ENCODE data around the gene KISS1. TPM values are rescaled to one million over a fixed set of nuclear protein-coding genes. Genes with fewer than 3 reads are reported as not detected.
"Not testable (repeated sequence)": the region's sequence is repeated elsewhere in the genome, so short reads cannot be mapped to it uniquely, and the experiment has no call there.

KISS1 gene
- polyA plus RNA-seq, 1 donor from 2014 or later, result not detected

- TF ChIP-seq TAF1 (IDR thresholded peaks at IDR 0.05; ENCODE audit: low read depth) (no peak), POLR2AphosphoS5 (IDR thresholded peaks at IDR 0.05) (no peak), EP300 (conservative IDR thresholded peaks at IDR 0.05; ENCODE audit: poor library complexity, severe bottlenecking) (no peak)
Measured at GRCh38 chr1:204241050-204241449, 44.8 kb upstream of the KISS1 start (continued).

GRCh38 chr1:204240233-204240632, 43.9 kb upstream of the KISS1 start:
- Histone ChIP-seq H3K27ac (ENCODE audit: low read length) (no peak overlapping the region), H3K36me3 (ENCODE audit: insufficient read depth, low read length) (peaks cover 11% of the 10 kb centered on the region), H3K9ac (ENCODE audit: low read length) (no peak overlapping the region), H2AFZ (ENCODE audit: low read depth, low read length) (no peak overlapping the region), H3K79me2 (replicated peaks; ENCODE audit: insufficient read depth, low read length) (no peaks in the 10 kb centered on the region), H4K20me1 (ENCODE audit: insufficient read depth) (no peaks in the 10 kb centered on the region), H3K4me2 (ENCODE audit: low read length) (no peak overlapping the region), H3K27me3 (ENCODE audit: insufficient read depth, low read depth, low read length) (no peaks in the 10 kb centered on the region), H3K9me3 (ENCODE audit: low read length) (no peaks in the 10 kb centered on the region), H3K4me3 (ENCODE audit: low read length) (no peak overlapping the region), H3K9me2 (ENCODE audit: insufficient read depth, low read length) (no peaks in the 10 kb centered on the region), H3F3A (ENCODE audit: insufficient read depth, low read length, poor library complexity, severe bottlenecking) (no peaks in the 10 kb centered on the region)
- TF ChIP-seq CTCF (IDR thresholded peaks at IDR 0.05; ENCODE audit: poor library complexity, severe bottlenecking), result no peak
- TF ChIP-seq RAD21 (conservative IDR thresholded peaks at IDR 0.05), result no peak
- TF ChIP-seq SMC3 (conservative IDR thresholded peaks at IDR 0.05; ENCODE audit: poor library complexity), result no peak
- no peak for TF ChIP-seq EZH2 (IDR thresholded peaks at IDR 0.05; ENCODE audit: borderline replicate concordance, insufficient read depth, low read length, poor library complexity, severe bottlenecking)
- TF ChIP-seq TAF1 (IDR thresholded peaks at IDR 0.05; ENCODE audit: low read depth), result no peak
- TF ChIP-seq EP300 (conservative IDR thresholded peaks at IDR 0.05; ENCODE audit: poor library complexity, severe bottlenecking), result no peak
- TF ChIP-seq MXI1 (conservative IDR thresholded peaks at IDR 0.05; ENCODE audit: poor library complexity, severe bottlenecking), result no peak
- no peak for TF ChIP-seq POLR2AphosphoS5 (IDR thresholded peaks at IDR 0.05)
- no peak for TF ChIP-seq REST (IDR thresholded peaks at IDR 0.05; ENCODE audit: borderline replicate concordance)

- H3K4me2 ChIP-seq (ENCODE audit: low read length); H3K9me3 ChIP-seq (ENCODE audit: low read length); H3F3A ChIP-seq (ENCODE audit: insufficient read depth, low read length, poor library complexity, severe bottlenecking); H4K20me1 ChIP-seq (ENCODE audit: insufficient read depth); H3K9me2 ChIP-seq (ENCODE audit: insufficient read depth, low read length); H3K9ac ChIP-seq (ENCODE audit: low read length); H3K27me3 ChIP-seq (ENCODE audit: insufficient read depth, low read depth, low read length); H3K27ac ChIP-seq (ENCODE audit: low read length); H3K4me3 ChIP-seq (ENCODE audit: low read length); H3K79me2 ChIP-seq (replicated peaks; ENCODE audit: insufficient read depth, low read length); H2AFZ ChIP-seq (ENCODE audit: low read depth, low read length): not testable (repeated sequence)
- peaks cover 12% of the 10 kb centered on the region for H3K36me3 ChIP-seq (ENCODE audit: insufficient read depth, low read length)
Measured at GRCh38 chr1:204239401-204239800, 43.1 kb upstream of the KISS1 start.

GRCh38 chr1:204238520-204238919, 42.2 kb upstream of the KISS1 start:
- H4K20me1 ChIP-seq (ENCODE audit: insufficient read depth); H2AFZ ChIP-seq (ENCODE audit: low read depth, low read length); H3F3A ChIP-seq (ENCODE audit: insufficient read depth, low read length, poor library complexity, severe bottlenecking); H3K27me3 ChIP-seq (ENCODE audit: insufficient read depth, low read depth, low read length); H3K79me2 ChIP-seq (replicated peaks; ENCODE audit: insufficient read depth, low read length); H3K27ac ChIP-seq (ENCODE audit: low read length); H3K9ac ChIP-seq (ENCODE audit: low read length); H3K9me3 ChIP-seq (ENCODE audit: low read length); H3K4me3 ChIP-seq (ENCODE audit: low read length); H3K4me2 ChIP-seq (ENCODE audit: low read length); H3K9me2 ChIP-seq (ENCODE audit: insufficient read depth, low read length): not testable (repeated sequence)
- H3K36me3 ChIP-seq (ENCODE audit: insufficient read depth, low read length), result peaks cover 12% of the 10 kb centered on the region

GRCh38 chr1:204237515-204237914, 41.2 kb upstream of the KISS1 start:
- not testable (repeated sequence) for H3K79me2 ChIP-seq (replicated peaks; ENCODE audit: insufficient read depth, low read length); H3K9me2 ChIP-seq (ENCODE audit: insufficient read depth, low read length); H3F3A ChIP-seq (ENCODE audit: insufficient read depth, low read length, poor library complexity, severe bottlenecking); H3K27ac ChIP-seq (ENCODE audit: low read length); H3K4me2 ChIP-seq (ENCODE audit: low read length); H3K4me3 ChIP-seq (ENCODE audit: low read length); H3K27me3 ChIP-seq (ENCODE audit: insufficient read depth, low read depth, low read length); H3K9me3 ChIP-seq (ENCODE audit: low read length); H4K20me1 ChIP-seq (ENCODE audit: insufficient read depth); H3K36me3 ChIP-seq (ENCODE audit: insufficient read depth, low read length); H3K9ac ChIP-seq (ENCODE audit: low read length); H2AFZ ChIP-seq (ENCODE audit: low read depth, low read length)

Data from neural cell (in vitro differentiated cells).